Hematopoietic multipotent progenitor cell treated with erythropoietin and hydrocortisone succinate and interleukin-3 and kit ligand, for 6 days (in vitro differentiated cells): ENCODE results near the gene SBDS.
"Not testable (repeated sequence)": the region's sequence is repeated elsewhere in the genome, so short reads cannot be mapped to it uniquely, and the experiment has no call there.

Experiments used
- DNase-seq: peaks from one replicate; pipeline ENCODE4 v3.0.0-alpha.2; 2015

The SBDS gene

GRCh38 chr7:66994051-66994450 lies 1.3 kb downstream of the SBDS start:
- not testable (repeated sequence) for DNase-seq

- not testable (repeated sequence) for DNase-seq
Measured at GRCh38 chr7:66989552-66989951, 5.8 kb downstream of the SBDS start.

- DNase-seq: not testable (repeated sequence)
Measured at GRCh38 chr7:66980336-66980735, 15.1 kb downstream of the SBDS start.

GRCh38 chr7:66979013-66979412 lies 16.4 kb downstream of the SBDS start:
- not testable (repeated sequence) for DNase-seq

- DNase-seq: not testable (repeated sequence)
Measured at GRCh38 chr7:66978312-66978711, 17.1 kb downstream of the SBDS start.

GRCh38 chr7:66974986-66975590 lies 20.3 kb downstream of the SBDS start:
- DNase-seq: peak; percentile 35

- DNase-seq: no peak
Measured at GRCh38 chr7:66970310-66970709, 25.1 kb downstream of the SBDS start.

- not testable (repeated sequence) for DNase-seq
Measured at GRCh38 chr7:66969001-66969400, 26.4 kb downstream of the SBDS start.

- DNase-seq: peak; percentile 12
Measured at GRCh38 chr7:66967029-66967428, 28.4 kb downstream of the SBDS start.

GRCh38 chr7:66964411-66964810 lies 31.0 kb downstream of the SBDS start:
- DNase-seq: peak; percentile 12

GRCh38 chr7:66961096-66961495 lies 34.3 kb downstream of the SBDS start:
- DNase-seq: no peak

- no peak for DNase-seq
Measured at GRCh38 chr7:66960192-66960591, 35.2 kb downstream of the SBDS start.

GRCh38 chr7:66958538-66959350 lies 36.6 kb downstream of the SBDS start:
- no peak for DNase-seq

GRCh38 chr7:66957595-66958290 lies 37.6 kb downstream of the SBDS start:
- DNase-seq: no peak

GRCh38 chr7:66953044-66953427 lies 42.4 kb downstream of the SBDS start:
- no peak for DNase-seq

GRCh38 chr7:66952343-66953043 lies 42.9 kb downstream of the SBDS start:
- DNase-seq: no peak

- no peak for DNase-seq
Measured at GRCh38 chr7:66950763-66951162, 44.6 kb downstream of the SBDS start.

GRCh38 chr7:66950311-66950710 lies 45.1 kb downstream of the SBDS start:
- DNase-seq: no peak

- no peak for DNase-seq
Measured at GRCh38 chr7:66948480-66949109, 46.8 kb downstream of the SBDS start.

GRCh38 chr7:66946545-66946944 lies 48.8 kb downstream of the SBDS start:
- peak; percentile 36 for DNase-seq

GRCh38 chr7:66939325-66939724 lies 56.1 kb downstream of the SBDS start:
- DNase-seq: no peak

- no peak for DNase-seq
Measured at GRCh38 chr7:66937940-66938339, 57.4 kb downstream of the SBDS start.
